Measurements from ENCODE around the gene TMEM63C.
A peak's percentile ranks its signal among the peaks of the same experiment; 100 is the strongest.

The TMEM63C gene

DNA sequence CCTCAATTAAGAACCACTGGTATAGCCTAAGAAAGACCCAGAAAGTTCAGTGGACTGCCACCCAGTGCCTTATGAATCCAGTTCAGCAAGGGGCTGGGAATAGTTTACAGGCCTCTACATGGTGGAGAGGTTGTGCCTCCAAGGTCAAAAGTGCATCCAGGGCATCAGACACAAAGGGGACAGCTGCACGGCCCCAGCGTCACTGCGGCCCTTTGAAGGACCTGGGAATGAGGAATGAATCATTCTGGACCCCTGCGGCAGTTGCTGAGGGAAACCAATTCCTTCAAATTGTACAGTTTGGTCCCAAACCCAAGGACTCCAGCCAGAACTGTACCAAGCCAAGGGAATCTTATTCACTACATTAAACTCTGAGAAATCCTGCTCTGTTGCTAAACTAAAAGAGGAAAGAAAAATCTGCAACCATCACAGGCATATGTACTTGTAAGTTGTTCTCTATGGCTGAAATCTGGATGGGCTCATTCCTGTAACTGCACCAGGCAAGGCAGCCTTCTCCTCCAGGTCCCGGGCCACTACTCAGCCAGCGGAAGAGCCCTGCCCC lies 100.3 kb downstream of the TMEM63C start:
- DNase-seq, result no peak

DNA sequence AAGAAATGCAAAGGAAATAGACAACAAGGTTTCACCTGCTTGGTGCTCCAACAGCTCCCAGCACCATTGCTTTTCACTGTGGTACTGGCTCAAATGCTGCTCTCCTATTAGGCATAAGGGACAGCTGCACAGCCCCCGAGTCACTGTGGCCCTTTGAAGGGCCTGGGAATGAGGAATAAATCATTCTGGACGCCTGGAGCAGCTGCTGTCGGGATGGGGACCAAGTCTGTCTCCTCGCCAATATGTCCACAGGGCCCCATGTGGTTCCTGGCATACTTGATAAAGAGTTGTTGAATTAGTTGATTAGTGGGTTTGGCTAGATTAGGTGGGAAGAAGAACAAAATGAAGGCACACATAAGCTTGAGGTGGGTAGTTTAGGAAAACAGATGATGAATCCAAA lies 102.5 kb downstream of the TMEM63C start:
- no peak for DNase-seq

DNA sequence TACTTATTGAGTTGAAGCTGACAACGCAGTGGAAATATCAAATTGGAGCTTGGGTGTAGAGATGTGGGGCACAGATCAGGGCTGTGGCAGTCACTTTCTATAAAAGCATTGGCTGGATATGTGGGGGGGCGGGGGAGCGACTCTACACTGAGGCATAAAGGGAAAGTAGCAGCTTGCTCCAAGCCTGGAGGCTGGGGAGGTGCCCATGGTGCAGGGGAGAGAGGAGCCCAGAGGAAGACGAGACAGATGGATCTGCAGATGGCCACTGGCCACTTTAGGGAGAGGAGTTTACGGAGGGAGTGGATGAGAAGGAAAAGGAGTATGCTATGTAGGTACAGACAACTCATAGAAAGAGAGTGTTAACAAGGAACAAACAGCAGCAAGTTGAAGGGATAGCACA lies 102.9 kb downstream of the TMEM63C start:
- DNase-seq, result no peak

GRCh38 chr14:77286576-77286975 lies 105.0 kb downstream of the TMEM63C start:
- no peak for DNase-seq

DNA sequence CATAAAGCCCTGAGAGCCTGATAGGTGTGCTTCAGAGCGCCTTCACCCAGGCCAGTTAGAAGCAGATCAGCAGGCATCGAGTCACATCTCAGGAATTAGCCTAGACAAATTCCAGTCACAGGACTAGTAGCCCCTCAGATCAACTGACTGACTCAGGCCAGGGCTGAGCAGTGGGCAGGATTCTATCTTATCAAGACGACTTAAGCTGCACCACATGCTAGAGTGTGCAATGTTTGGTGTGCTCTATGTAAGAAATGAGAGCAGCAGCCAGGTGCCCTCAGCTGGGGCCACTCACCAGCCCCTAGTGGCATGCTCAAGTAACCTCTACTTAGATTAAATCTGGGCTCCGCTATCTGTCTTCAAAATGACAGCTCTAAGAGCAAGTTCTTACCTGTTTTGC lies 109.1 kb downstream of the TMEM63C start:
- no peak for DNase-seq

DNA sequence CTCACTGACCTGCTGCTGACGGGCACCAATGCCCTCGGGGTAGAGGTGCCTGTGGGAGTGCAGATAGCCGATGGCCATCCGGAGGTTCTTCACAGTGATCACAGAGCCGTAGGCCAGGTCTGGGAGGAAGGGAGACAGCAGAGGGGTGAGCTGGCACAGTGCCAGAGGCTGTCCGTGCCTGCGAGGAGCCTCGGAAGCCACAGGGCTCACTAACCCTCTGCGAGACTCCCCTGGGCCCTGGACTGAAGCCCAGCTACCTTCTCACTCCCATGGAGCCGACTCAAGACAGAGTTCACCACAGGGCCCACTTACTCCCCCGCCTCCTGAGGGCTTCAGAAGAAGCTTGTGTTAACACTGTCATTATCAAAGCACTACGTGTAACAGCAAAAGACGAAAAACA lies 114.6 kb downstream of the TMEM63C start:
- DNase-seq, result no peak

GRCh38 chr14:77296906-77297305 lies 115.3 kb downstream of the TMEM63C start:
- DNase-seq, result no peak

- DNase-seq, result no peak
Measured at GRCh38 chr14:77299771-77300170, 118.2 kb downstream of the TMEM63C start.

- DNase-seq, result peak; percentile 13 to 24
Measured at GRCh38 chr14:77301103-77301502, 119.5 kb downstream of the TMEM63C start.

GRCh38 chr14:77302926-77303325 lies 121.3 kb downstream of the TMEM63C start:
- peak in 1 of 2 donors; percentile 11 for DNase-seq

- DNase-seq, result peak in 1 of 2 donors; percentile 37
Measured at GRCh38 chr14:77303417-77304156, 122.0 kb downstream of the TMEM63C start.

GRCh38 chr14:77305696-77306095 lies 124.1 kb downstream of the TMEM63C start:
- DNase-seq, result no peak

DNA sequence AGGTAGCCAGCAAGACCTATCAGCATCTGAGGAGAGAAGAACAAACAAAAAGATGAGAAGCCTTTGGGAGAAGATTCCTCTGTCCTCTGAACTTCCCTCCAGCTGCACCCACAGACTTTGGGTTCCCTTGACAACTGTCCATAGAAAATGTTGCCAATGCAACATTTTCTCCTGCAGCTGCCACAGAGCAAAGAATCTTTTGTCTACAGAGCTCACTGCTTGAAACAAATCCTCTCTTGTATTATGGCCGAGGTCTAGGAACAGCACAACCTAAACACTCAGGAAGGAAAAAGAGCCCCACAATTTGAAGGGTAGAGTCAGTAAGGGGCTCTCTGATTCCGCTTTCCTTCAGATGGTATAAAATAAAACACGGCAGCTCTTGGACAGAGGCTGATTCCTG lies 124.8 kb downstream of the TMEM63C start:
- DNase-seq, result no peak

DNA sequence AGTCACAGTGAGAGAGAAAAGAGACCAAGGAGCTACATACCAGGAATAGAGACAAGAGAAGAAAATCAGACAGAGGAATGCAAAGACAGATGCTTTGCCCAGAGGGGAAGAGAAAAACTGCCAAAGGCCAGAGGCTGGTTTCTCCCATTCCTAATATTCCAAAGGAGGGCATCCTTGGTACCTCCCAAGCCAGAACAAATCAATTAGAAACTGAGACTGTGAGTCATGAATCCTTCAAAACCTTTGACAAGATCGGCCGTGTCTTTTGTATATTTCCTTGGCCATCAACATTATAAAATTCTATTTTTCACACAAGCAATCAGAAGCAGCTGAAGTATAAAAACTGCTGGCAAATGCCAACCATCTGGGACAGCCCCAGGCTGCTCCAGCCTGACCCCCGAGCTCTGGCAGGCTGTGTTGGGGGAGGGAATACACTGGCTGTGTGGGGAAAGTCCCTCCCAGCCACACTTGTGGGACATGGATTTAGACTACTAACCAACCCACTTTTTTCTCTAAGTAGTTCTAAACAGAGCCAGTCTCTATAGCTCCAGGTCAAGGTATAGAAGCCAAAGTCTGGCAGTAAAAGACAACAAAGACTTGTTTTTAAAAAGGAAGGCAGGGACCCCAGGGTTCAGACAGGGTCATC lies 125.4 kb downstream of the TMEM63C start:
- DNase-seq, result no peak
